GOT3 (cell line): ENCODE measurements around the gene WIPF3.
"Not testable (repeated sequence)": the region's sequence is repeated elsewhere in the genome, so short reads cannot be mapped to it uniquely, and the experiment has no call there.

ENCODE experiments used
- DNase-seq: peaks from one replicate; lab custom pipeline; 2025; ENCODE audit warnings: mixed read lengths; lab: John Stamatoyannopoulos, UW

WIPF3 gene

DNA sequence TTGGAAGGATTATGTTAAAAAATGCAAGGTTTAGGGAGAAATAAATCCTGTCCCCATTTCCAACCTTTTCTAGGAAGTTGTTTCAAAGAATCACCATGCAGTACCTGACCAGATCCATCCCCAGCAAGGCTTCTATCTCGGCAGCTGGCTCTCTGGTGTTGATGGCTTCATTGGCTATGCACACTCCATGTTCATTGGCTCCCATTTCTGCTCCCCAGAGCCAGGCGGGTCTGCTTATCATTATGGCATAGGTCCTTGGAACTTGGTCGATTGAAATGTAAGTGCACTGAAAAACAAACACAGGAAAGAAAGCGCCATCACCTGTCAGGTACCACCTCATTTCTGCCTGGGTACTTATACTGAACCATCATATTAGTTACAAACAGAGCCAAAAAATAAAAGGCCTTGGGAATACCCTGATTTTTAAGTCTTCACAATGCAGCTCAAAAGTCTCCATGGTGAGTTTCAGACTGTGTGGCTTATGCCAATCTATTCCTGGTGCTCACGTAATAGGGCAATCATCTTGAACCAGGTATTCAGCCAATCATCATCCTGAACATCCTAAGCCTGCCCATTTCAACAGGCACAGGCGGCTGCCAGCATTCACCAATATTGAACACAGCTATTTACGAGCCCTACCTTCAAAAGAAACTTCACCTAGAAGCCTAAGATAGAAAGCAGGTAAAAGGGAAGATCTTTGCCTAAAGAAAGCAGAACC lies 148.9 kb downstream of the WIPF3 start:
- DNase-seq, result no peak

- no peak for DNase-seq
Measured at GRCh38 chr7:29955799-29956486, 149.6 kb downstream of the WIPF3 start.

- no peak for DNase-seq
Measured at GRCh38 chr7:29956487-29956836, 150.2 kb downstream of the WIPF3 start.

DNA sequence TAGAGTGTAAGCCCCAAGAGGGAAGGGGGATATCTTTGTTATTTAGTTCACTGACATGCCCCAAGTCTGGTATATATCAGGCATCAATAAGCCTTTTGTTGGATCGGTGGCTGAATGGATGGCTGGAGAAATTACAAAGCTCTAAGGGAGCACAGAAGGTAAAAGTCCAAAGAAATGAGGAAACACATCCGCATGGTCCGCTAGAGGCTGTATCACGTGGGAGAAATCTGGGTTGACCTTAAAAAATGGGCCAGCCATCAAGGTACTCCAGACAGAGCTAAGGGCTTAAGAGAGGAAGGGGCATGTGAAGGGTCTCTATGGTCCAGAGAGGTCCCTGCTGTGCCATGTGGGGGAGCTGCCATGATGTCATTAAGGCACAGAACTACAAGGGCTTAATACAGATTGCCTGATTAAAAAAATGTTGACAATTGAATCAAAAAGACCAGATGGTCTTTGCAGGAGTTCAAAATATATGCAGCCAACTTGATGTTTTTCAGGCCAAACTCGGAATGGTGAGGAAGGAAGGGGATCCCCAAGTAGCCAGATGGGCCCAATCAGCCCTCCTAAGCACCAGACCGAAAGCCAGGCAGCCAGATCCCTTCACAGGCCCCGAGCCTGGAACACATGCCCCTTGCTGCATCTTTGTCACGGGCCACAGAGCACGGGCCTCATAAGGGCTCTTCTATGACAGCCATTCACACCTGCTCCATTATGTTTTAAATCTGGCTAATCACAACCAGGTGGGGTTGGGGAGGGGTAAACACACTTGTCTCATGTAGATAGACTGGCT lies 151.4 kb downstream of the WIPF3 start:
- no peak for DNase-seq

DNA sequence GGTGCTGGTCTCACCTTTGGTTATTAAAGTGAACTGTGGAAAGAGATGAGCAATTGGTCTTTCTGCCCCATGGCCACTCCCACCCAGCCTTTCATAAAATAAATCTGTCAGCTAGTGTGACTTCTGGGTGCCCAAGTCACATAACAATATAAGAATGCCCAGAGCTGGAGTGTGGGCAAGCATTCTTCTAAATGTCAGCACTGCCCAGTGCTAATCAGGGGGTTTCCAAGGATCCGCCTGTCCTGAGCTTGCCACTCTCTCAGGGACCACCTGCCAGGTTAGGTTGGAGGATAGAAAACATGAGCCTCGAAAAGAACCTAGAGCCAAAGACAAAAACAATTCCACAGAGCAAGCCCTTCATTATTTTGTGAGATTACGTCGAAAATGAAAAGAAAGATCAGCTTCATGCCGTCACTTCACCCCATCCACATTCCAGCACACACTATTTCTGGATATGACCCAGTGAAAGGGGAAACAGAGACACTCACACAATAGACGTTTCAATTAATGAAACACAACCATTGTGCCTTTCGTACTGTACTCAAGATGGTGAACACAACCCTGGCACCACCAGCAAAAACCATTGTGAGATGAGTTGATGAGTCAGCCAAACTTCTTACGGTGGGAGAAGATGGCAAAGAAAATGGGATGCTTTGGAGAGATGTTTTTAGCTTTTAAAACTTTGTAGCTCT lies 152.5 kb downstream of the WIPF3 start:
- no peak for DNase-seq

GRCh38 chr7:29961611-29962010 lies 155.3 kb downstream of the WIPF3 start:
- DNase-seq, result not testable (repeated sequence)

DNA sequence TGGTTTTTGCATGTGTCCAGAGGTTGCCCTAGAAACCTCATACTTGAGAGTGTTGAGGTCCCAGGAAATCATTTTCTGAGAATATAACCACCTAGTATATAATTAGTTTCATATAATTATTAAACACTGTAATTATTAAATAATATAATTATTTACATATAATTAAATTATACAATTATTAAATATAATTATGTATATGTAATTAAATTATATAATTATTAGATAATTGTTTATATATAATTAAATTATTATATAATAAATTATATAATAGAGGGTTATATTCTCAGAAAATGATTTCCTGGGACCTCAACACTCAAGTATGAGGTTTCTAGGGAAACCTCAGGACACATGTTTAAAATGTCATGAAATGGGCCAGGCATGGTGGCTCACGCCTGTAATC lies 155.7 kb downstream of the WIPF3 start:
- no peak for DNase-seq

DNA sequence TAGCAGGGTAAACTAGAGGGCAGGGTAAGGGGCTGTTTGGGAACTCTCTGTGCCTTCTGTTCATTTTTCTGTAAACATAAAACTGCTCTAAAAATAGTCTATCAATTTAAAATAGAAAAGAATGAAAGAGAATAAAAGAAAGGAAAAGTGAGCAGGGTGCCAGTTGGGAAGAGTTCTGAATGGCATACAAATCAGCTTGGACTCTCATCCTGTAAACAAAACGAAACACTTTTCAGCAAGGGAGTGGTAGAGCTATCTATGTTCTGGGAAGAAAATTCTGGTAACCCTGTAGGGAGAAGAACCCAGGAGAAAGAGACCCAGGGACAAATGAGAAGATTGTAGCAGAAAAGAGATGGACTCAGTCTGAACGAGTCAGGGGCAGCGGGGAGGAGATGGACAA lies 158.7 kb downstream of the WIPF3 start:
- DNase-seq, result no peak
